Activated T-cell treated with anti-CD3 and anti-CD28 coated beads, Interleukin-2, amount 50 U/mL, for 72 hours (primary cell): Measurements from ENCODE around the gene TMPRSS3. TPM values are rescaled to one million over a fixed set of nuclear protein-coding genes. Genes with fewer than 3 reads are reported as not detected.

Experiments
- ATAC-seq, 2 donors: fragments of 150-1000 bp; cut with Tn5 transposase; replicated peaks in 1 of 2; 2 replicates each; pipeline ENCODE4 v1.10.0; 2021; ENCODE audit warnings: moderate library complexity in 2 of 2, mild to moderate bottlenecking in 1 of 2
- DNase-seq, 2 donors: peaks; one replicate each; pipeline ENCODE4 v3.0.0; 2021 to 2022; ENCODE audit warnings: mixed read lengths in 1 of 2
- H3K27ac Mint-ChIP-seq: one replicate; pipeline ENCODE4 v1.8.0; 2022; ENCODE audit warnings: mild to moderate bottlenecking, moderate library complexity, mixed read lengths
- H3K27me3 Mint-ChIP-seq: one replicate; pipeline ENCODE4 v1.8.0; 2022; ENCODE audit warnings: low read depth, mixed read lengths
- H3K36me3 Mint-ChIP-seq, 2 donors: one replicate each; pipeline ENCODE4 v1.8.0; 2022; ENCODE audit warnings: mixed read lengths in 2 of 2, mild to moderate bottlenecking in 1 of 2; ENCODE audit not compliant: insufficient read depth in 2 of 2
- H3K4me1 Mint-ChIP-seq: one replicate; pipeline ENCODE4 v1.8.0; 2022; ENCODE audit warnings: low read depth, mixed read lengths
- H3K4me3 Mint-ChIP-seq, 2 donors: one replicate each; pipeline ENCODE4 v1.8.0; 2022; ENCODE audit warnings: mild to moderate bottlenecking in 2 of 2, mixed read lengths in 2 of 2, moderate library complexity in 2 of 2
- H3K9me3 Mint-ChIP-seq, 2 donors: one replicate each; pipeline ENCODE4 v1.8.0; 2022; ENCODE audit warnings: mixed read lengths in 2 of 2
- total RNA-seq, 2 donors: library from RNA; stranded (reverse); gene quantifications; one replicate each; pipeline ENCODE4 v1.2.3, GENCODE V29; 2022

Gene TMPRSS3
- total RNA-seq, 2 donors from 2014 or later: 57.1 to 91.9 TPM

DNA sequence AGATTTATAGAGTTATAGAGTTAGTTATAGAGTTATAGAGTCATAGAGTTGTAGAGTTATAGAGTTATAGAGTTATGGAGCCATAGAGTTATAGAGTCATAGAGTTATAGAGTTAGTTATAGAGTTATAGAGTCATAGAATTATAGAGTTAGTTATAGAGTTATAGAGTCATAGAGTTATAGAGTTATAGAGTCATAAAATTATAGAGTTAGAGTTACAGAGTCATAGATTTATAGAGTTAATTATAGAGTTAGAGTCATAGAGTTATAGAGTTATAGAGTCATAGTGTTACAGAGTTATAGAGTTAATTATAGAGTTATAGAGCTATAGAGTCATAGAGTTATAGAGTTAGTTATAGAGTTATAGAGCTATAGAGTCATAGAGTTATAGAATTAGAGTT lies 40.0 kb upstream of the TMPRSS3 start:
- ATAC-seq (no peak), DNase-seq (no peak)
- Mint-ChIP-seq H3K4me1 (peaks cover 64% of the 10 kb centered on the region), H3K9me3 (peaks cover 6 to 11% of the 10 kb centered on the region in 2 donors), H3K27ac (peak overlapping the region; percentile 69), H3K27me3 (no peaks in the 10 kb centered on the region), H3K36me3 (peaks cover 50 to 83% of the 10 kb centered on the region in 2 donors), H3K4me3 (no peak overlapping the region)

DNA sequence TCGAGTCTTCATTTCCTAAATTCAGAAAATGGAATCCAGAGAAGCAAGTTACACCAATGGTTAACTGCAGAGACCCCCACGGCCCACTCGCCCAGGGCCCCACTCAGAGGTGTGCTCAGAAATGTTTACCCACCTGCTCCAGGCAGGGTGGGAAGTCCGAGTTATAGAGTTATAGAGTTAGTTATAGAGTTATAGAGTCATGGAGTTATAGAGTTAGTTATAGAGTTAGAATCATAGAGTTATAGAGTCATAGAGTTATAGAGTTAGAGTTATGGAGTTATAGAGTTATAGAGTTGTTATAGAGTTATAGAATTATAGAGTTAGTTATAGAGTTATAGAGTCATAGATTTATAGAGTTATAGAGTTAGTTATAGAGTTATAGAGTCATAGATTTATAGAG lies 39.5 kb upstream of the TMPRSS3 start:
- Mint-ChIP-seq H3K36me3 (peaks cover 50 to 80% of the 10 kb centered on the region in 2 donors), H3K9me3 (peaks cover 6 to 11% of the 10 kb centered on the region in 2 donors), H3K27me3 (no peaks in the 10 kb centered on the region), H3K4me1 (peaks cover 60% of the 10 kb centered on the region), H3K27ac (peak overlapping the region; percentile 78), H3K4me3 (no peak overlapping the region)
- ATAC-seq: no peak
- no peak for DNase-seq

DNA sequence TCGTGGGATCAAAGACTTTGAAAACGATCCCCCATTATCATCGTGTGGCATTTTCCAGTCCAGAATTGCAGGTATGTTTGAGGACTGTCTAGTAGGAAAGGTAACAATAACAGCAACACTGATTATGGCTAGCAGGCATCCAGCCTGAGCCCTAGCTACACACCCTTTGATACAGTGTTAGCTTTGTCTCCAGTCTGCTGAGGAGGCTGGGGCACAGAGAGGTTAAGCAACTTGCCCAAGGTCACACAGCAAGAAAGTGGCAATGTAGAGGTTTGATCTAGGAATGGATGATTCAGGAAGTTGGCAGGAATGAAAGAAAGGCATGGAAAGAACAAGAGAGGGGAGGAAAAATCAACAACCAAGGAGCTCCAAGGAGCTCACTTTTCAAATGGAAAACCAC lies 39.0 kb upstream of the TMPRSS3 start:
- DNase-seq: no peak
- ATAC-seq: no peak
- H3K27ac Mint-ChIP-seq: peak overlapping the region; percentile 78
- H3K9me3 Mint-ChIP-seq: peaks cover 6 to 11% of the 10 kb centered on the region in 2 donors
- no peaks in the 10 kb centered on the region for H3K27me3 Mint-ChIP-seq
- peaks cover 55% of the 10 kb centered on the region for H3K4me1 Mint-ChIP-seq
- H3K4me3 Mint-ChIP-seq: no peak overlapping the region
- peaks cover 48 to 76% of the 10 kb centered on the region in 2 donors for H3K36me3 Mint-ChIP-seq

DNA sequence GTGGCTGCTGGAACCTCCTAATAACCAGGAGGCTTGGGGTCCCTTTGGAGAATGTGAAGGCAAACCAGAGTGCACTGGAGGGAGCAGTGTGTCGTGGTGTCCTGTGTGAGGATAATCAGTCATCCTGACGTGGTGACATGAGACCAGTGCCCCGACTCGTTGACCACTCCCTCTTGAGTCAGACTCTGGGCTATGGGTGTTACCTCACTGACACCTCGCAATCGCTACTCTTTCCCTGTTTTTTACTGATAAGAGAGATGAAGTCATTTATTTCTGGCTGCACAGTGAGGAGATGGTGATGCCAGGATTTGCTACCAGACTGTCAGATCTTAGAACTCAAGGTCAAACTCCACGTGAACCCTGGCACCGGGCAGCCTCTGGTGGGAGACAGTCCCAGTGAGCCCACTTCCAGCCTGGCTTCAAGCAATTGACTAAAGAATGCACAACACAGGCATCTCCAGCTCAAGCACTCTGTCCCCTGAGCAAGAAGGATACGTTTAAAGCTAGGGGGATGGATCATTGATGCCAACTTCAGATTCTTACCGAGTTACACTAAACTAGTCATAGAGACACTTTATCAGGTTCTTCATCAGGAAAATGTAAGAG lies 38.2 kb upstream of the TMPRSS3 start:
- ATAC-seq: peak; percentile 79 to 82
- peak in 1 of 2 donors; percentile 43 for DNase-seq
- Mint-ChIP-seq H3K36me3 (peaks cover 41 to 68% of the 10 kb centered on the region in 2 donors), H3K4me1 (peaks cover 46% of the 10 kb centered on the region), H3K9me3 (peaks cover 6 to 7% of the 10 kb centered on the region in 2 donors), H3K27me3 (no peaks in the 10 kb centered on the region), H3K4me3 (no peak overlapping the region), H3K27ac (no peak overlapping the region)

DNA sequence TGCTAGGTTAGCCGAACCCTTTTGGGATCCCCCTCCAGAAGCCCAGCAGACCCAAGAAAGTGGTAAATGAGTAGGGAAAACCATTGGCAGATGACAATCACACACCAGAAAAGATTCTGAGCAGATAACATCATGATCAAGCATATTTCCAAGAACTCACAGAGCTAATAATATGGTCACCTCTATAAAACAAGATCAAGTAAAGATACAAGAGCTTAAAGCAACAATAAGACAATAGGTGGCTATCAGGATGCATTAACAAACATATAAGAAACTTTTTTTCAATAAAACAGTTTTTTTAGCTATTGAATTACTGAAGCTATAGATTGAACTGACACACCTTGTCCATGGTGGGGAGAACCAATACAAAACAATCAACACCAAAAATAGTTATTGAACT lies 36.8 kb upstream of the TMPRSS3 start:
- DNase-seq (no peak), ATAC-seq (no peak)
- Mint-ChIP-seq H3K4me3 (no peak overlapping the region), H3K27me3 (no peaks in the 10 kb centered on the region), H3K36me3 (peaks cover 35 to 63% of the 10 kb centered on the region in 2 donors), H3K4me1 (peaks cover 34% of the 10 kb centered on the region), H3K9me3 (peaks cover 6 to 7% of the 10 kb centered on the region in 2 donors), H3K27ac (peak overlapping the region; percentile 38)

DNA sequence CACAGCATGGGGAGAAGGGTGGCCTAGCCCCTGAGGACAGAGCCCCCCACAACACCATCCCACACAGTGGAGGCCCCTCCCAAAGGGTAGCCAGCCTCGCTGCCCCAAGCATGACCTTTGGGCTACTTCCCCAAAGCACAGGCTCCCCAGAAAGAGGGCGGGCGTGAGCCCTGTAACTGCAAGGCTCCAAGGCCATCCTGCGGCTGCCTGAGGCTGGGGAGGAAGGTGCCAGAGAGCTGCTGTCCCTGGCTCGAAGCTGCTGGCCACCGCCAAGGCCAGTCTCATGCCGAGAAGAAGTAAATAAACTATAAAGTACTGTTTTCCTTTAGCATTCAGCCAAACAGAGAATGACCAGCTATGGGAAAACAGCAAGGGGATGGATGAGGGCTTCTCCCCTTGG lies 35.3 kb upstream of the TMPRSS3 start:
- Mint-ChIP-seq H3K27ac (no peak overlapping the region), H3K36me3 (peaks cover 37 to 56% of the 10 kb centered on the region in 2 donors), H3K4me3 (no peak overlapping the region), H3K9me3 (peaks cover 6 to 7% of the 10 kb centered on the region in 2 donors), H3K4me1 (peaks cover 49% of the 10 kb centered on the region), H3K27me3 (no peaks in the 10 kb centered on the region)
- DNase-seq: no peak
- no peak for ATAC-seq

DNA sequence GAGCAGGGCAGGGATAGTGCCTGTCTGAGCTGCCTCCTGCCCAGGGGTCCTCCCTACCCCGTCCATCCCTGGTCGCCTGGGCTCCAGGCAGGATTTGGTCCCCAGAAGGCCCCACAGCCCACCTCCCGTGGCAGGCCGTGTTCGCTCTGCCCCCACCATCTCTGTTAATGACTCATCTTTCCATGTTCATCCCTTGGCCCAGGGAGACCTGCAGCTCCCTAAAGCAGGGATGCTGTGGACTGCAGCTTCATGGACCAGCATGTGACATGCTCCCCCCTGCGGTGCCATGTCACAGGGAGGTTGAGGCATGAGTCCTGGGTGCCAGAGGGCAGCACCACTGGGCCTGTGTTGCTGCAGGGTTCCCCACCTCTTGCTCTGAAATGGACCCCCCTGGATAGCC lies 34.7 kb upstream of the TMPRSS3 start:
- H3K4me1 Mint-ChIP-seq: peaks cover 55% of the 10 kb centered on the region
- H3K27ac Mint-ChIP-seq: no peak overlapping the region
- H3K27me3 Mint-ChIP-seq: no peaks in the 10 kb centered on the region
- peaks cover 40 to 56% of the 10 kb centered on the region in 2 donors for H3K36me3 Mint-ChIP-seq
- peaks cover 7% of the 10 kb centered on the region in 2 donors for H3K9me3 Mint-ChIP-seq
- H3K4me3 Mint-ChIP-seq: no peak overlapping the region
- ATAC-seq (no peak), DNase-seq (no peak)

DNA sequence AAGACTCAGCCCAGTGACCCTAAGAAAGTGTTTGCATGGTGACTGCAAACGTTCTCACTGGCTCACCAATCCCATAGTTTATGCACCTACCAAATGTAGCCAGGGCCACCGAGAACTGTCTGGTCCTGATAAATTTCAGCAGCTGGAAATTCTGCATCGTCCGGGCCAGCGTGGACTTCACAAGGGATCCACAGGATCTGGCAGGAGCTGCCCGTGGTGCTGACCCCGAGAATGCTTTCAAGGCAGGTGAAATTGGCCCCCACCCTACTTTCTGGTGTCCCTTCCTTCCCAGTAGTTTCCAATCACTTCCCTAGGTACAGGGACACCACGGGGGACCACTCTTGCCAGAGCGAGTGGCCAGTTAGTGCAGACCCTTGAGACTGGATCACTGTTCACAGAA lies 34.0 kb upstream of the TMPRSS3 start:
- DNase-seq (no peak), ATAC-seq (no peak)
- H3K9me3 Mint-ChIP-seq: peaks cover 7% of the 10 kb centered on the region in 2 donors
- no peak overlapping the region for H3K27ac Mint-ChIP-seq
- H3K27me3 Mint-ChIP-seq: no peaks in the 10 kb centered on the region
- H3K36me3 Mint-ChIP-seq: peaks cover 36 to 54% of the 10 kb centered on the region in 2 donors
- H3K4me1 Mint-ChIP-seq: peaks cover 56% of the 10 kb centered on the region
- no peak overlapping the region for H3K4me3 Mint-ChIP-seq

DNA sequence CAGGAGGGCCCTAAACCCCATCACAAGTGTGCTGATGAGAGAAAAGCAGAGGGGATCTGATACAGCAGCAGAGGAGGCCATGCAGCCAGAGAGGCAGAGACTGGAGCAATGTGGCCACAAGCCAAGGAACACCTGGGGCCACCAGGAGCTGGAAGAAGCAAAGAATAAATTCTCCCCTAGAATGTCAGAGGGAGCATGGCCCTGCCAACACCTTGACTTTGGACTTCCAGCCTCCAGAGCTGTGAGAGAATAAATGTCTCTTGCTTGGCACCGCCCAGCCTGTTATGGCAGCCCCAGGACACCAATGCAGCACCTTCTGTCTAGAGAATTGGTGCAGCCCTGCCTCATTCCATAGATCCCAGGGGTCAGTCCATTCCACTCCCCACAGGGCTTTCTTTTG lies 33.2 kb upstream of the TMPRSS3 start:
- H3K36me3 Mint-ChIP-seq: peaks cover 30 to 51% of the 10 kb centered on the region in 2 donors
- peaks cover 7% of the 10 kb centered on the region in 2 donors for H3K9me3 Mint-ChIP-seq
- no peak overlapping the region for H3K27ac Mint-ChIP-seq
- no peak for DNase-seq
- no peaks in the 10 kb centered on the region for H3K27me3 Mint-ChIP-seq
- H3K4me1 Mint-ChIP-seq: peaks cover 56% of the 10 kb centered on the region
- no peak for ATAC-seq
- no peak overlapping the region for H3K4me3 Mint-ChIP-seq

DNA sequence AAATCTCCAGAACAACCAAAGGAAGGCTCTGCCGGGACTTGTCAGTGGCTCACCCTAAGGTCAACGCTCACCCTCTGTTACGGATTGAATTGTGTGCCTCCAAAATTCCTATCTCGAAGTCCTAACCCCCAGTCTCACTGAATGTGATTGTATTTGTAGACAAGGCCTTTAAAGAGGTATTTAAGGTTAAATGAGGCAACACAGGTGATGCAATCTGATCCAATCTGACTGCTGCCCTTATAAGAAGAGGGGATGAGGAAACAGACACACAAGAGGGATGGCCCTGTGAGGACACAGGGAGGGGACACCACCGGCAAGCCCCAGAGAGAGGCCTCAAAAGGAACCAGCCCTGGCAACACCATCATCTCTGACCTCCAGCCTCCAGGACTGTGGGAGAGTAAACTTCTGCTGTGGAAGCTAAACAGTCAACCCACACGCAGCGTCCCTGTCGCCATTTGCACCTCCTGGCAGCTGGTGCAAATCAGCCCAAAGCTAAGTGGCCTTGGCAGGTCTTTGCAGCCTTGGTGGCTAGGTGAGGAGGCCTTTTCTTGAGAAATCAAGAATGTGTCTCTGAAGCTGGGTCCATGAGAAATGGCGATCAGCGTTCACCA lies 32.1 kb upstream of the TMPRSS3 start:
- Mint-ChIP-seq H3K27ac (no peak overlapping the region), H3K4me1 (peaks cover 56% of the 10 kb centered on the region)

DNA sequence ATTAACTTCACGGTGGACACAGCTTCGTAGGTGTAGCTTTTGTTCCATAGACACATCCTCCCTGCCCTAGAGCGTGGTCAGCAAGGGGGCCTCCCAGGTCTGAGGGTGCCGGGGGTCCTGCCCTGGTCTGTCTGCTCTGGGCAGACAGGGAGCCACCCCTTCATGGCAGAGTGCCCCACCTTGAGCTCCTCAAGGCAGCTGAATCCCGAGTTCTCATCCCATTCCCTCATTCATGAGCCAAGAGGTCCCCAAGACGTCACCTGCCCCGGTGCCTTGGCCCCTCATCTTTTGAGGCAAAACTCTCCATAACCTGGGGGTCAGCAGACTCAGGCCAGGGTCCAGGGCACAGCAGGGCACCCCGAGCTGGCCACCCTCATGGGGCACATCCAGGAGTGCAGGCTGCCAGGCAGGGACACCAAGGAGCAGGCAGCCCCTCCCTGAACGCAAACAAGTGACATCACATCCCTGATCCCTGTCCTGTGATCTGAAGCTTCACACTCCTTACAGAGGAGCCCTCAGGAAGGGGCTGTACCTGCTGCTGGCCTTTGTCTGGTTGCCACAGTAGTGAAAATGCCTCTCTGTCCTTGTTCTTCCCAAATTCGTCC lies 31.1 kb upstream of the TMPRSS3 start:
- Mint-ChIP-seq H3K27me3 (no peaks in the 10 kb centered on the region), H3K4me3 (no peak overlapping the region), H3K4me1 (peaks cover 57% of the 10 kb centered on the region), H3K27ac (no peak overlapping the region), H3K9me3 (peaks cover 0 to 1% of the 10 kb centered on the region in 2 donors), H3K36me3 (peaks cover 25 to 41% of the 10 kb centered on the region in 2 donors)
- DNase-seq: no peak
- no peak for ATAC-seq

More for the DNA sequence above, 32.1 kb upstream of the TMPRSS3 start:
- no peak for ATAC-seq
- Mint-ChIP-seq H3K4me3 (no peak overlapping the region), H3K36me3 (peaks cover 30 to 46% of the 10 kb centered on the region in 2 donors), H3K27me3 (no peaks in the 10 kb centered on the region), H3K9me3 (peaks cover 7% of the 10 kb centered on the region in 2 donors)
- no peak for DNase-seq

DNA sequence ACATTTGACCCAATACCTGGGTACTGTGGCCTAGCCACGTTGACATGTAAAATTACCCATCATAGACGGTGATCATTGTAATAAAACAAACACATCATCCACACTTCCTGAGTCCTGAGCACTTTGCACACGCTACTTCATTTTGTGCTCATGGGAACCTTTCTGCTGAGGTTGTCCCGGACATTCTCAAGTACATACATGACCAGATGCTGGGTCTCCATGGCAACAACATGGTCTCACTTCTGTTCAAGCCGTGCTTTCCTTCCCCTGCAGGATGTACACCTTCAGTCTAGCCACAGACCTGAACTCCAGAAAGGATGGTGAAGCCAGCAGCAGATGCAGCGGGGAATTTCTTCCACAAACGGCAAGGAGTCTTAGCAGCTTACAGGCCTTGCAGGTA lies 30.6 kb upstream of the TMPRSS3 start:
- ATAC-seq (no peak), DNase-seq (no peak)
- peaks cover 0 to 1% of the 10 kb centered on the region in 2 donors for H3K9me3 Mint-ChIP-seq
- H3K27me3 Mint-ChIP-seq: no peaks in the 10 kb centered on the region
- H3K4me3 Mint-ChIP-seq: no peak overlapping the region
- peaks cover 20 to 41% of the 10 kb centered on the region in 2 donors for H3K36me3 Mint-ChIP-seq
- H3K4me1 Mint-ChIP-seq: peaks cover 62% of the 10 kb centered on the region
- H3K27ac Mint-ChIP-seq: no peak overlapping the region

DNA sequence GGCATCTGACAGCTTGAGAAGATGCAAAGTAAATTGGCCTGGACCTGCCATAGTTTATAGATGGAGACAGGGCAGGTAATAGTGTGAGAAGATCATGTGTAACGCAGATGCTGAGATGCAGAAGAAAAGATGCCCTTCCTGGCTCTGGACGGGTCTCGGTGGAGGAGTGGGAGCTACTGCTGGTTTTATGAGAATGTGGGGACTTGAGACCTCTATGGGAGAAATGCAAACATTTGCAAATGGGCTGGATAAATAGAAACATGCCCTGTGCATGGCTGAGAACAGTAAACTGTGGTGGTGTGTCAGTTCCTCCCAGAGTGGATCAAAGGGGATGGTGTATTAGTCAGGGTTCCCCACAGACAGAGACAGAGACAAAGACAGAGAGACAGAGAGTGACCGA lies 29.7 kb upstream of the TMPRSS3 start:
- ATAC-seq: peak; percentile 69 to 74
- H3K9me3 Mint-ChIP-seq: peaks cover 0 to 1% of the 10 kb centered on the region in 2 donors
- peak overlapping the region; percentile 38 for H3K27ac Mint-ChIP-seq
- H3K27me3 Mint-ChIP-seq: no peaks in the 10 kb centered on the region
- peak overlapping the region; percentile 68 for H3K4me3 Mint-ChIP-seq
- peaks cover 71% of the 10 kb centered on the region for H3K4me1 Mint-ChIP-seq
- peak in 1 of 2 donors; percentile 46 for DNase-seq
- peaks cover 19 to 45% of the 10 kb centered on the region in 2 donors for H3K36me3 Mint-ChIP-seq
